ENCODE results near the gene HMCN1.

GRCh38 chr1:185787238-185787637 lies 53.0 kb downstream of the HMCN1 start:
- TF ChIP-seq, protein P1, sequence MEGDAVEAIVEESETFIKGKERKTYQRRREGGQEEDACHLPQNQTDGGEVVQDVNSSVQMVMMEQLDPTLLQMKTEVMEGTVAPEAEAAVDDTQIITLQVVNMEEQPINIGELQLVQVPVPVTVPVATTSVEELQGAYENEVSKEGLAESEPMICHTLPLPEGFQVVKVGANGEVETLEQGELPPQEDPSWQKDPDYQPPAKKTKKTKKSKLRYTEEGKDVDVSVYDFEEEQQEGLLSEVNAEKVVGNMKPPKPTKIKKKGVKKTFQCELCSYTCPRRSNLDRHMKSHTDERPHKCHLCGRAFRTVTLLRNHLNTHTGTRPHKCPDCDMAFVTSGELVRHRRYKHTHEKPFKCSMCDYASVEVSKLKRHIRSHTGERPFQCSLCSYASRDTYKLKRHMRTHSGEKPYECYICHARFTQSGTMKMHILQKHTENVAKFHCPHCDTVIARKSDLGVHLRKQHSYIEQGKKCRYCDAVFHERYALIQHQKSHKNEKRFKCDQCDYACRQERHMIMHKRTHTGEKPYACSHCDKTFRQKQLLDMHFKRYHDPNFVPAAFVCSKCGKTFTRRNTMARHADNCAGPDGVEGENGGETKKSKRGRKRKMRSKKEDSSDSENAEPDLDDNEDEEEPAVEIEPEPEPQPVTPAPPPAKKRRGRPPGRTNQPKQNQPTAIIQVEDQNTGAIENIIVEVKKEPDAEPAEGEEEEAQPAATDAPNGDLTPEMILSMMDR (IDR thresholded peaks at IDR 0.05) = no peak
- TF ChIP-seq POLR2A (IDR thresholded peaks at IDR 0.05) = no peak
- no peak for TF ChIP-seq EP300 (IDR thresholded peaks at IDR 0.05)
